Progenitor cell of endocrine pancreas (in vitro differentiated cells): ENCODE data around the gene UQCRC1. TPM values are rescaled to one million over a fixed set of nuclear protein-coding genes. Genes with fewer than 3 reads are reported as not detected.
A peak's percentile ranks its signal among the peaks of the same experiment; 100 is the strongest.

Experiments used
- DNase-seq: peaks from one replicate; pipeline ENCODE4 v3.0.0; 2021; ENCODE audit warnings: low spot score; ENCODE audit not compliant: unreplicated experiment
- H3K27ac Mint-ChIP-seq: 2 replicates; pipeline ENCODE4 v1.8.0; 2021; ENCODE audit warnings: mild to moderate bottlenecking, moderate library complexity, mixed read lengths
- H3K27me3 Mint-ChIP-seq: 2 replicates; pipeline ENCODE4 v1.8.0; 2021; ENCODE audit warnings: mixed read lengths
- H3K36me3 Mint-ChIP-seq: 2 replicates; pipeline ENCODE4 v1.8.0; 2022; ENCODE audit warnings: mixed read lengths; ENCODE audit not compliant: insufficient read depth
- H3K4me1 Mint-ChIP-seq: 2 replicates; pipeline ENCODE4 v1.8.0; 2021; ENCODE audit warnings: low read depth, mixed read lengths
- H3K4me3 Mint-ChIP-seq: 2 replicates; pipeline ENCODE4 v1.8.0; 2021; ENCODE audit warnings: low read depth, mild to moderate bottlenecking, moderate library complexity, mixed read lengths
- H3K9me3 Mint-ChIP-seq: 2 replicates; pipeline ENCODE4 v1.8.0; 2021; ENCODE audit warnings: low read depth, mixed read lengths
- CTCF ChIP-seq: fragments of 200-600 bp; sonication (generic); IDR thresholded peaks from one replicate; pipeline ENCODE4 v1.5.0; 2021; ENCODE audit warnings: antibody characterized with exemption, mild to moderate bottlenecking; ENCODE audit not compliant: unreplicated experiment
- total RNA-seq: library from RNA; stranded (reverse); gene quantifications from 2 replicates; pipeline ENCODE4 v1.2.1, GENCODE V29; 2021

Gene UQCRC1
- total RNA-seq, 1 donor from 2014 or later, result 219 TPM

GRCh38 chr3:48562367-48563095, 46.9 kb downstream of the UQCRC1 start:
- H3K36me3 Mint-ChIP-seq, result no peaks in the 10 kb centered on the region
- H3K27ac Mint-ChIP-seq, result no peak overlapping the region
- H3K4me3 Mint-ChIP-seq, result no peak overlapping the region
- DNase-seq, result no peak
- peaks cover 11% of the 10 kb centered on the region for H3K4me1 Mint-ChIP-seq
- no peak for TF ChIP-seq CTCF
- no peaks in the 10 kb centered on the region for H3K9me3 Mint-ChIP-seq
- peaks cover 3% of the 10 kb centered on the region for H3K27me3 Mint-ChIP-seq

- Mint-ChIP-seq H3K27me3 (peaks cover 3% of the 10 kb centered on the region), H3K36me3 (no peaks in the 10 kb centered on the region), H3K4me1 (peaks cover 11% of the 10 kb centered on the region), H3K27ac (no peak overlapping the region), H3K4me3 (peak overlapping the region; percentile 19), H3K9me3 (no peaks in the 10 kb centered on the region)
- peak; percentile 37 for TF ChIP-seq CTCF
- peak; percentile 56 for DNase-seq
Observed at GRCh38 chr3:48561045-48561736, 48.3 kb downstream of the UQCRC1 start.

- Mint-ChIP-seq H3K27ac (no peak overlapping the region), H3K27me3 (peaks cover 3% of the 10 kb centered on the region), H3K4me3 (no peak overlapping the region)
Observed at GRCh38 chr3:48560648-48561018, 48.8 kb downstream of the UQCRC1 start.

GRCh38 chr3:48558493-48559134, 50.8 kb downstream of the UQCRC1 start:
- no peak overlapping the region for H3K4me3 Mint-ChIP-seq

More at GRCh38 chr3:48560648-48561018, 48.8 kb downstream of the UQCRC1 start:
- Mint-ChIP-seq H3K36me3 (no peaks in the 10 kb centered on the region), H3K4me1 (peaks cover 14% of the 10 kb centered on the region), H3K9me3 (no peaks in the 10 kb centered on the region)
- TF ChIP-seq CTCF, result no peak
- no peak for DNase-seq

More at GRCh38 chr3:48558493-48559134, 50.8 kb downstream of the UQCRC1 start:
- no peak for DNase-seq
- Mint-ChIP-seq H3K27me3 (peaks cover 3% of the 10 kb centered on the region), H3K4me1 (peaks cover 31% of the 10 kb centered on the region), H3K27ac (peak overlapping the region; percentile 77), H3K9me3 (no peaks in the 10 kb centered on the region), H3K36me3 (no peaks in the 10 kb centered on the region)
- peak; percentile 7 for TF ChIP-seq CTCF
